GM18498 (cell line): Measurements from ENCODE around the gene ERBB4.

Experiments
- ATAC-seq: cut with Tn5 transposase; IDR thresholded peaks from one replicate; pipeline ENCODE4 v1.9.1; 2021; ENCODE audit warnings: mild to moderate bottlenecking, moderate library complexity; ENCODE audit not compliant: unreplicated experiment

The ERBB4 gene

GRCh38 chr2:212538305-212539071 is at the start of gene ERBB4:
ERBB4 (minus strand) TSS chr2:212538802; CDS start chr2:212538530, 272 bp downstream.
- no peak for ATAC-seq

GRCh38 chr2:212580117-212580516 is 41.5 kb upstream of the ERBB4 start:
- no peak for ATAC-seq

DNA sequence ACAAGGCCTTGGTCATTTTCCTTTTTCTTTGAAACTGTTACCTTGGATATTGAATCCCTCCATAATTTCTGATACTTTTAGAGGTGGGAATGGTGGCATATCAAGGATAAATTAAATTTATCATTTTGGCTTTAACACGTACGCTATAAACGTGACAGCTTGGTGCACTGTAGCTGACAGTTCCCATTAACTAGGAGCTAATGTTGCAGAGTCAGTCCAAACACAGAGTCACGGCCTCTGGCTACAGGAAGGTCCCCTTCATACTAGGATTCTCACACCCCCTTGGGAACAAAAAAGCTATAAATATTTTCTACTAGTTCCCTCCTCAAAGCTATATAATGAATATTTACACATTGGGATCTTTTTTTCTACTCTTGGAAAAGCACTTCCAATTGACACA is 17.7 kb upstream of the ERBB4 start:
- no peak for ATAC-seq

DNA sequence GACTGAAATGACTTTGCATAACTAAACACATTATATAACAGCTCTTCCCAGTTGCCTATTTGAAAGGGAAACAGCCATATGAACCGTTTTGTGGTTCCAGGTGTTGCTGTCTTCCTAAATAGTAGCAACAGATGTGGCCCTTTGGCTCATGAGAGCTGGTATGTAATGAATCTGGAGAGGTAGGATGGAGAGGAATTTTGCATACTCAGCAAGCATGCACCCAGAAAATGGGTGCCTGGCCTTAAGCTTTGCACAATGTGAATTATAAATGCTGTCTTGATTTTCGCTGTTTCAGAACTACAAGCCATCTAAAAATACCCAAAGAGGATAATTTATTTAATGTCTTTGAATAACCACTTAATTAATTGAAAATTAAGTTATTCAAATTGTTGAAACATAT is 15.6 kb upstream of the ERBB4 start:
- no peak for ATAC-seq

DNA sequence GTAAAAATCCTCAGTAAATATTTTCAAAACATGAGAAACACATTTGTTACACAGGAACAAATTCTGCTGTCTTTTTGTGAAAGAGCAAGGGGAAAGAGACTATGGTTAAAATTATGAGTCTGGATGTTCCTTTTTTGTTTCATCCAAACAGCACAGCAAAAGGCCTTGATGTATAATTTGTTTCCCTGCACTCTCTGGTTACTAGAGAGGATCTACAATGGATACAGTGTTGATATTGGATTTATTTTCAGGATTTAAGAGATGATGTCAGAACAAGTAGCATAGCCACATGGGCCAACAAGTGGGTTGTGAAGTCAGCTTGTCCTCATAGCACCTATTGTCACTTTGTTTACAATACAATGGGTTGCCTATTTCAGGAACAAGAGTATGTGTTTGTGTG is 11.3 kb upstream of the ERBB4 start:
- ATAC-seq: no peak

DNA sequence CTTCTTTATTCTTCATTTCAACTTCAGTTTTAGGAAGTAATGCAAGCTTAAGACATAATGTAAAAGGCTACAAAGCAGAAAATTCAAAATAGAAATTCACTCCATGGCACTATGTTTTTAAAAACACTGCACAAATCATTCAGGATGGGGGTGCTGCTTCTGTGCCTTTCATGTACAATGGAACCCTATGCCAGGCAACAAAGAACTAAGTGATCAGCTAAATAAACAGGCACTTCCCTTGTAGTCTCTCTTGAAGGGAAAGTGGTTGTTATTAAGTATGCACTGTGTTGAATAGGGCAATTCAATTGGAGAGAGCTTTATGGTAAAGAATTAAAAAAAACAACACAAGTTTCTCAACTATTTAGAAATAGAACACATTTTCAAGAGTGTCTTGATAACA is 10.9 kb upstream of the ERBB4 start:
- ATAC-seq: no peak

DNA sequence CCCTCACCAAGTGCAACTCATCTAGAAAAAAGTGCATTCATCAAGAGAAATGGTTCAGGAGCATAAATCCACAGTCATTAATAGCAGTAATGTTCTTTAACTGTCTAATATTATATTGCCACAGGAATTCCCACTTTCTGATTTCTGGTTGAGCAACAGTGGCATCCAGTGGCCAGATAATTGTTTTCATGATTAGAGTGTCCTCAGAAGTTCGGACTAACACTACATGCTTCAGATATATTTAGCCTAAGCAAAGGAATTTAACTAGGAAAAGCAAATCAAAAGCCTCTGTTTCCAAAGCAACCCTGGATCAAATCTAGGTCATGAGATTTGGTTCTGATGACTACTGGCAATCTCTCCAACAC is 9.8 kb upstream of the ERBB4 start:
- ATAC-seq: no peak

DNA sequence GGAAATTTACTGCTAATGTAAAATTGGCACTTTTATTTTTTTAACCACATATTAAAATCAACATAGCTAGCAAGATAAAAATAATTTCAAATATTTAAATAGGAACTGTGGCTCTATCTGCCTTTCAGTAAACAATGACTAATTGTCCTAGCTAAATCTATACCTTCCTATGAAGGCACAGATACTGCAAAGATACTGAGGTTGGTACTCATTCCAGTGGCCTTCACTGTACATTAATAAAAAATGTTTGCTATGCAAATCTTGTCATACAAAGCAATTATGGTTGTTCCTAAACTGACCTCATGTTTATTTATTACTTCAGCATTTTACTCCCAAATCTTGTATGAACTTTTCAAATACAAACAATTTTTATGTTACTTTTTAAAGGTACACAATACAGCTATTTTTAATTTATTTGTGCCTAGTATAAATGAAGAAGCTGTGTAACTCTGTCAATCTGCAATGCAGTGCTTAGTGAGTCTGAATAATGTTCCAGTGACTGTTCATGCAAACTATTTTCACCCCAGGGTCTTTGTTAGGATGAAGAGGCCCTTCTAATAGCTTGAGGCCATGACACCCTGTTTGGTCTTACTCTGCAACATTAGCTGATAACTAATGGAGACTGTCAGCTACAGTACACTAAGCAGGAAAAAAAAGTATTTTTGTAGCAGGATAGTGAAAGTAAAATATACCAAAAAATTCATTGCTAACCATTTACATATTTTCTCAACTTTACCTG is 9.3 kb upstream of the ERBB4 start:
- no peak for ATAC-seq

DNA sequence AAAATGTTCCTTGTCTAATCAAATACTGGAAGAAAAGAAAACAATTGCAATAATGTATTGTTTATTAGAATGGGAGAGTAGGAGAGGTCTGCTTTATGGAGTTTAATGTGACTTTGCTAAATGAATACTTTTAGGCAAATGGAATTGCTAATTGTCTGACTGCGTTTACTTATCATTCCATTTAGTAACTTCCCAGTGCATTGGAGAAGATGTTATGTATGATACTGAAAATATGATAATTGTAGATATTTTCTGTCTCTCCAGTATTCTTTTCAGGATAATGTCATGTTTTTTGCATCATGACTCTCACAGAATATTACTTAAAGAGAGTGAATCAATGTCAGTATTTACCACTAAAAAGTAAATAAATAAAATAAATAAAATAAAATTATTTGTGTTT is 8.1 kb upstream of the ERBB4 start:
- no peak for ATAC-seq

- no peak for ATAC-seq
Measured at GRCh38 chr2:212540341-212540740, 1.7 kb upstream of the ERBB4 start.

DNA sequence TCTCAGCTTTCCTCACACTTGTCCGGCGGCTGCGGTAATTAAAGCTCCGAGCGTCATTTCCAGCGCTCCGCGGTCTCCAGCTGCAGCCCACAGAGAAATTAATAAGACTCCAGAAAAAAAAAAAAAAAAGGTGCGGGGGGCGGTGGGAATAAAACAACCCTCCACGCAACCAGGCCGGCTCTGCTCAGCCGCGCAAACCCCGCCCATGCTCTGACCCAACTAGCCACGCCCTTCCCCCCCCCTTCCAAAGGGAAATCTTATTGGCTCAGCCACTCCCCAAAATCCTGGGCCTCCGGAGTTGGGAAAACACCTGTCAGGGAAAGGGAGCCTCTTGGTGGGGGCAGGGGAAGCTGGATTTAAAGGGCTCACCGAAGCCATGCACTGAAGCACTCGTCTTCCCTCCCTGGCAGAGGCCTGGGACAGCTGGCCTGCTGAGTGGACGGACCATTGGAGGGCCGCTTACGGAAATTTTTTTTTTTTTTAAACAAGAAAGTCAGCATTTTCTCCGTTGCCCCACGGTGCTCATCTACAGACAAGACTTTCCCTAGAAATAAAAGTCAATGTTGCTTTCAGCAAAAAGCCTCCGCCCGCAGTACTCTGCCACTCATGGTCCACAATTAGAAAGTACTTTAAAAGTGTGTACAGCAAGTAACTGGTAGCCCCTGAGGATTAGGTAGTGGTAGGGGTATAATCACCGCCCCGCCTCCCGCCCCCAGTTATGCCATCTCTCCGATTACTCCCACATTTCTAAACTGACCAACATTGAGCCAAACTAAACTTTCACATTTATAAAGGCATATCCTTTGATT is 674 bp upstream of the ERBB4 start:
- ATAC-seq: no peak

DNA sequence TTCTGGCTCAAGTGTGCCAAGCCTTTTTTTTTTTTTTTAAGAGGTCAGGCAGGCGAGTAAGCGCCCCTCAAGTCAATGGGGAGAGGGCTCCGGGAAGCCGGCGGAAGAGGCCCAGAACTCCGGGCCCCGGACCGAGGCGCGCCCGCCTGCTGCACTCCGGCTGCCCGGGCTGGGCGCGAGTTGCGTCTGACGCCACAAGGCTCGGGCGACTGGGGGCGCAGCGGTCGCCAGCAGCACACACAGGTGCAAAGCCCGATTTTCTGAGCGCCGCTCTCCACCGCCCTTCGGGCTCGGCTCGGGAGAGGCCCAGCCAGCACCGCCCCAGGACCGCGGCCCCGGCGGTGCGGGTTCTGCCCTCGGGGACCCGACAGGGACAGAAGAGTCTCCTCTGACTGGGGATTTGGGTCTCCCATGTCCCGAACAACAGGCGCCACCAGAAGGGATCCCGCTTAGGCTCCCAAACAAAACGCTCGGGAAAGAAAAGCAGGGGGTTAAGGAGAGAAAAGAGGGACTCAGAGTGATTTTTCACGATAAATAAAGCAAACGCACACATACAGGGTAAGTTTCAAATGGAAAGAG is 787 bp downstream of the ERBB4 start:
- no peak for ATAC-seq

GRCh38 chr2:212536817-212537725 is 1.5 kb downstream of the ERBB4 start:
- ATAC-seq: no peak

- no peak for ATAC-seq
Measured at GRCh38 chr2:212535996-212536816, 2.4 kb downstream of the ERBB4 start.

- no peak for ATAC-seq
Measured at GRCh38 chr2:212534336-212534735, 4.3 kb downstream of the ERBB4 start.

DNA sequence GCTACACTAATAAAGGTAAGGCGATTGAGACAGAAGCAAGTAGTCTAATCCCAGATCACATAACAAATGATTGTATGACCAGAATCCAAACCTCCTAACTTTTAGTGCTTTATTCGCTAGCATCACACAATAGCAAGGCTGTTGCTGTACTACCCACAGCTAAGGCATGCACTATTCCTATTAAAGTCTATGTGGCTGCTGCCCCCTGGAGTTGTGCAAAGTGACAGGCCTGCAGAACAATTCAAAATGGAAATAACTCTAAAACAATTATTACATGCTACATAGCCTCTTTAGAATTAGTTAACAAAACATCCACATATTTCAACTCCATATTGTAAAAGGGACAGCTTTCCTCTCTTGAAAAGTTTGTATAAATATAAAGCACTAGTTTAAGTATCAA is 6.0 kb downstream of the ERBB4 start:
- no peak for ATAC-seq

DNA sequence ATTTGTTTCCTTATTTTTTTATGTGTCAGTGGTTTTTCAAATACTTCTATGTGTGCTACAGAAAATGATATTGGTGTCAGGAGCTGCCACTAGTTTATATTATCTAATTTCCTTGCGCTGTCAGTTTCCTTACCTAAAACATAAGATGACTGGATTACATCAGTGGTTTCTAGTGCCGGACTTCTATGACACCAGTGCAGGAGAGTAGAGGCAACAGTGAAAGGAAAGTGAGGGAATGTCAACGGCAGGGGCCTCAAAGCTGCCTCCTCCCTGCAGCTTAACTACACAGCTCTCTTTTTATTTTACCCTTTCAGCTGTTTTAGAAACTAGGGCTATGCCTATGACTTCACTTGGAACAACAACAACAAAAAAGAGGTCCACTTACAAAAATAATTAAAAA is 6.5 kb downstream of the ERBB4 start:
- no peak for ATAC-seq

- ATAC-seq: no peak
Measured at GRCh38 chr2:212531499-212531898, 7.1 kb downstream of the ERBB4 start.

DNA sequence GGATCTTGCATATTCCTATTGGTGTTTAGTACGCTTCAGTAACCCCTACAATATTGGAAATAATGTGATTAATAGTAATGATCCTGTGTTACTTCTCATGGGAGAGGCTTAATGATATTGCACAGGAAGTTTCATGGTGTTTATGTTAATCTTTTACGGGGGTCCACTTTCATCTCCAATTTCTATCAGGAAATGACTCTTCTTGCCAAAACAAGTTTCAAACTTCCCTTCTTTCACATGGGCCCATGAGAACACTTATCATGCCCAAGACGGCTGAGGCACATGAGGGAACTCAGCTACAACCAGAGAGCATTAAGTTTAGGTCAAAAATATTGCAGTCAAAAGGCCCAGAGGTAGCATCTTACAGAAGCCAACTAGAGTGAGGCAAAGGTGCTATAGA is 7.6 kb downstream of the ERBB4 start:
- no peak for ATAC-seq
